ENCODE results near the gene RASD2.

The RASD2 gene

GRCh38 chr22:35542157-35542938 lies 1.7 kb downstream of the RASD2 start:
- no peak for DNase-seq

- DNase-seq: no peak
These were observed 2.4 kb downstream of the RASD2 start for GRCh38 chr22:35542939-35543516.

- DNase-seq: no peak
These were observed 3.1 kb downstream of the RASD2 start for GRCh38 chr22:35543702-35544101.

GRCh38 chr22:35544189-35544588 lies 3.6 kb downstream of the RASD2 start:
- DNase-seq: no peak

- no peak for DNase-seq
These were observed 4.2 kb downstream of the RASD2 start for GRCh38 chr22:35544827-35545226.

GRCh38 chr22:35546886-35547285 lies 6.3 kb downstream of the RASD2 start:
- no peak for DNase-seq

DNA sequence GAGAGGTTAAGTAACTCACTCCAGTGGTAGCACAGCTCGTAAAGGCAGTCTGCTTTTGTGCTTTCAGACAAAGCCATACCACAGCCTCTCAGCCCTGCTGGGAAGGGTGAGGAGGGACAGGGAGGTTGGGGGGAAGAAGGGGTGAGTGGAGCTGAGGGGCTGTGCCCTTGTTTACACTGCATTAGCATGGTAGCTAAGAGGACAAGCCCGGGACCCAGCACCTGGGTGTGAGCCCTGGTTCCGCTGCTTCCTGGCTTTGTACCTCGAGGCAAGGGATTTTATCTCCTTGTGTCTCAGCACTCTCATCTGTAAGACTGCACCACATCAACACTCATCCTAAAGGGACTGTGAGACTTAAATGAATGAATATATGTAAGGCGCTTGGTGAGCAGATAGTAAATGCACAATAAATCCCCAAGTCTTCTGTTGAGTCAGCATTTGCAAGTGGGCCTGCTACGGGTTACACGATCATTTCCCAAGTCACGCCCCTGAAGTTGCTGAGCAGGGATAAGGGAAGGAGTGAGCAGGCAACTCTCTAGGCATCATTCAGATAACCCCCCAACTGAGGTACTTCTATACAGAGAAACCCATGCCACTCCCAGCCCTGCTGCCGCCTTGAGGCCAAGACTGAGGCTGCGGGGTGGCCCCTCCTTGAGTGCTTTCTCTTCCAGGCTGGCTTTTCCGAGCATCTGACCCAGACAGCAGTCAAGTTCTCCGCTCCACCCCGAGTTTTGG lies 7.5 kb downstream of the RASD2 start:
- DNase-seq: no peak

DNA sequence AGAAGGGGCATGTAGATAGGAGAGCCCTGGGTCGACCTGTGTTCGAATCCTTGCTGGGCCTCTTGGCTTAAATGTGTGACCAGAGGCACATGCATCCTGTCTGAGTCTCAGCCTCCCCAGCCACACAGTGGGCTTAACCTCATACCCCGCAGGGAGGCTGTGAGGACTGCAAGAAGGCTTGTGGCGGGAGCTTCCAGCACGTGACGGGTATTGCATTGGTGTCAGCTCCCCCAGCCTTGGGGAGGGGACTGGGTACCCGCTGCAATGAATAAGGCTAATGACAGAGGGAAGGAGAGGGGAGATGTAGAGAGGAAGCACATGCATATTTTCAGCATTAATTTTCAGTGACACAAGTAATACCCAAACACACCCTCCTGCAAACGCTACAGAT lies 8.1 kb downstream of the RASD2 start:
- DNase-seq: peak; percentile 43

DNA sequence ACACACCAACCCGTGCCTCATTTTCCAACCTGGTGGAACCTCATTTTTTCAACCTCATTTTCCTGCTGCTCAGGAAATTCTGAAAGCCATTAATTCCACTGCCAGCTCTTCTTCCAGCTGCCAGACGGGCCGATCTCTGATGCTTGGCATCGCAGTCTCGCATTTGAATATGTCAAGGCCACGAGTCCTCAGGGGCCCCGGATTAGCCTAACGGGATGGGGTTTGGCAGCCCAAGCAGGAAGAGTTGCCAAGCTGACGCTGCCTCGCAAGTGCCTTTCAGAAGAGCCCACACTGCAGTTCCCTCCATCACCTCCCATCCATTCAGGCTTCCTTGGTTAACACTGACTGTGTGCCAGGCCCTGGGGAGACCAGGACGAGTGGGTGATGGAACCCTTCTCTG lies 8.7 kb downstream of the RASD2 start:
- DNase-seq: no peak

- DNase-seq: no peak
These were observed 11.0 kb downstream of the RASD2 start for GRCh38 chr22:35551549-35552177.

GRCh38 chr22:35552196-35552842 lies 11.7 kb downstream of the RASD2 start:
- DNase-seq: peak; percentile 74

- no peak for DNase-seq
These were observed 12.2 kb downstream of the RASD2 start for GRCh38 chr22:35552846-35553245.

DNA sequence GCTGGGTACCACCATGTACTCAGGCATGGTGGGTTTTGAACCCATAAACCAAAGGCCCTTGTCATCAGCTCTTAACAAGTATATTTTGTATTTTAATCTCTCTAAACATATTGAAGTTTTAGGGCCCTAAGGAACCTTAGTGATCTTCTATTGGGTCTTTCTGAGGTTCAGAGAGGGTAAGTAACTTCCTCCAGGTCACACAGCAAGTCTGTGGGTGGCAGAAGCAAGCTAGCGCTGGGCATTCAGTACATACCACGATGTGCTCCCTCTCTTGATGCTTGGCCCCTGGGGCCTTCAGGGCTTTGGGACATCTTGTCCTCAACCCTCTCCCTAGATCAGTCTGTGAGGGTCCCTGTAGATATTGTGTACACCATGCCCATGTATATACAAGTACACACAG lies 12.7 kb downstream of the RASD2 start:
- DNase-seq: no peak

DNA sequence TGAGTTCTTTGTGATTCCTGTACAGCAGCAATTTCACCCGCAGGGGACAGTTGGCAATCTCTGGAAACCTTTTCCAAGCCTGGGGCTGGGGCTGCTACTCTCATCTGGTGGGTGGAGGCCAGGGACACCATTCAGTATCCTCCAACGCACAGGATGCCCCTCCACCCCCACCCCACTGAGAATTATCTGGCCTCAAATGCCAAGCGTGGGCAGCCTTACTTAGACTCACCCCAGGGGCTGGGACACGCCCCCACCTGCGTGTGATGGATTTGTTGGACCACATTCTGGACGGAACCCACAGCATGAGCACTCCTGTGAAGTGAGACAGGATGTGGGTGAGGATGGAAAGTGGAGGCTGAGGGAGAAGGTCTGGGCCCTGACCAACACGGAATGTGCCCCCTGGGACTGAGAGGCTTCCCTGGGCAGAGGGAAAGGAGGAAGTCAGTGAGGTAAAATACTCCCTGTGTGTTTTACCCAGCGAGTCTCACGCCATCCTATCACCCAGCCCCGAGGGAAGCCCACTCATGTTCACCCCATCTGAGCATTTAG lies 13.7 kb downstream of the RASD2 start:
- peak; percentile 28 for DNase-seq

- peak; percentile 85 for DNase-seq
These were observed 14.9 kb downstream of the RASD2 start for GRCh38 chr22:35555483-35555890.

DNA sequence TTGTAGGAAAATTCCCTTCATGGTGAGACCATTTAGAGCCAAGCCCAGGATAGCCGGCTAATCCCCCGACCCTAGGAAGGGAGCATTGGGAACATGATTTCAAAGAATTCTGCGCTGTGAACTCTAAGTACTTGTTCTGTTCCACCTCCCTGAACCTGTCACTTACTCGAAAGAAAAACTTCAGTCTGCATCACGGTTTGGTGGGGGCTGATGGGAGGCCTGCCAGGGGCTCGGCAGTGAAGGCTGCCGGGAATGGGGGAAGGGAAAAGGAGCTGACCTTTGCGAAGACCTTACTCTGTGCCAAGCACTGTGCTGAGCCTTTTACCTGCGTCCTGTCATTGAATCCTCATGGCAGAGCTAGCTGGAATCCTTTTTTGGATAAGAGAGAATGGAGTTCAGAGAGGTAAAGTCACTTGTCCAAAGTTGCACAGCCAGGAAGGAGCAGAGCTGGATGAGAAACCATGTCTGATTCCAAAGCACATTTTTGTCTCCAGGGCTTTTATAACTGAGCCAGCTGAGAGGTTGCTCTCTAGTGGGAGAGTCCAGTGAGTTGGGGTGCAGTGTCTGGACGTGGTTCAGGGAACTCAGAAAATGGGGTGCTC lies 15.4 kb downstream of the RASD2 start:
- no peak for DNase-seq

DNA sequence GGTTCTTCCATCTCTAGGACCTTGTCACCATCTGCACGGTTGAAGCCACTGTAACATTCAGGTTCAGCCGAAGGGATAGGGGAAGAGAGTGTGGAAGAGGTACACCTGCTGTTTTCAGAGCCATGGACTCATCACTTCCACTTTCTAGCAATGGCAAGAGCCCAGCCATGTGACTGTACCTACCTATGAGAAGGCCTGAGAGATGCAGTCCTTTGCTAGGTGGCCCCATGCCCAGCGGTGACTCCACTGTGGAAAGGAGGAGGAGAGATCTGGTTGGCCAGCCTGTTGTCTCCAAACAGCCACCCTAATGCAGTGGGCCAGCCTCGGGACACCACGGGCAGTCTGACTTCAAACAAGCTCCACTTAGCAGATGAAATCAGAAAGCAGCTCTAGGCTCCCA lies 16.0 kb downstream of the RASD2 start:
- DNase-seq: no peak

DNA sequence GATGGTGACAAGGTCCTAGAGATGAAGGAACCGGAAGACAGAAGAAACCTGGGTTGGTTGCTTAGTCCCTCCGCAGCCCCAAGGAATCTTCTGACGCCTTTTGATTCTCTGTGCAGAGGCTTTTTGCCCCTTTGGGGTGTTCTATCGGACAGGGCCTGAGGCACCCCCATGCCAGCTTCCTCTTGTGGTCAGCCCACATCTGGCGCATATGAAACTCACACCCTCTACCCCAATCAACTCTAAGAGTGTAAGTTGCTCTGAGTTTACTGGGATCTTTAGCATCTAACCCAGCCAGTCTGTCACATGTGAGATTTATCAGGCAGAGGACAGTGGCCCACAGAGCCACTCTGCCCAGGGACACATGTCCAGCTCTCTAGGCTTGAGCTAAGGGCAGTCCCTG lies 17.4 kb downstream of the RASD2 start:
- no peak for DNase-seq

DNA sequence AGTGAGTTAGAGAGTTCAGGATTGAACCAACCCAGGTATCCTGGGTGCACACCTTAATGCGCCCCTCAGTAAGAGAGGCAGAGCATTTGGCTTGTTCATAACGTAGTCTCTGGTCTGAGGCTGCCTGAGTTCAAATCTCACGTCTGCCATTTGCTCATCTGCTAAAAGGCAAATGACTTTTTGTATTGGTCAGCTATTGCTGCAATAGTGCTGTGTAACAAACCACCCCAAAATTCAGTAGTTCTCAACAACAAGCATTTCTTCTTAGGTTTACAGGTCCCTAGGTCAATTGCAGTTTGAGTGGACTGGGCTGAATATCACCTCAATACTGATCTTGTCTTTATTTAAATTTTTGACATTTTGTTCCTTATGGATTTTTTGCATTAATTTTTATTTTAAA lies 18.1 kb downstream of the RASD2 start:
- DNase-seq: no peak

GRCh38 chr22:35559354-35560005 lies 18.8 kb downstream of the RASD2 start:
- DNase-seq: no peak

GRCh38 chr22:35560366-35560765 lies 19.7 kb downstream of the RASD2 start:
- no peak for DNase-seq

DNA sequence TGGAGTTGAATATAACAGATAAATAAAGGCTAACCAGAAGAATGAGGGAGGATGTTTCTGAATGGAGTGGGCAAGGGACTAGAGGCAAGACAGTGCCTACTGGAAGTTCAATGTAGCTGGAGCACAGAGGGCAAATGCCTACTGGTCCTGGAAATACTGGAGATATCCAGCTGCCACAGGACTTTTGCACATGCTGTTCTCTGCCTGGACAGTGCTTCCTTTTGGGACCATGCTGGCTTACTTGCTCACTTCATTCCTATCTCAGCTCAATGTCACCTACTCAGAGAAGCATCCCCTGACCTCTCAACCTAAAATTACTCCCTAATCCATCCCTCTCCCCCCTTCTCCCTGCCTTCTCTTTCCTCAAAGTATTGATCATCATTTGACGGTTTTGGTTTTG lies 20.2 kb downstream of the RASD2 start:
- DNase-seq: no peak

Measured in fibroblast of skin of scalp (primary cell).